Thyroid gland (tissue), 4 donors: ENCODE data around the gene HCN1.
"Not testable (repeated sequence)": the region's sequence is repeated elsewhere in the genome, so short reads cannot be mapped to it uniquely, and the experiment has no call there.

Experiments
- CTCF ChIP-seq, 6 experiments: fragments of 200-600 bp in 3 of 6; fragments of 450-650 bp in 3 of 6; sonication (generic) in 3 of 6; IDR thresholded peaks; one replicate each; pipeline ENCODE4 v1.5.1; 2016 to 2019; ENCODE audit warnings: antibody characterized with exemption in 6 of 6, mild to moderate bottlenecking in 2 of 6, inconsistent platforms in 1 of 6, moderate library complexity in 1 of 6
- POLR2A ChIP-seq, 2 donors: fragments of 450-650 bp; IDR thresholded peaks; one replicate each; pipeline ENCODE4 v1.6.1; 2017; ENCODE audit warnings: antibody characterized with exemption in 2 of 2, mild to moderate bottlenecking in 2 of 2, moderate library complexity in 1 of 2

- not testable (repeated sequence) for TF ChIP-seq CTCF, POLR2A (IDR thresholded peaks at IDR 0.05)
These were observed 110.2 kb downstream of the HCN1 start for GRCh38 chr5:45586001-45586400.
